ENCODE data around the gene TMEM239.

The TMEM239 gene

DNA sequence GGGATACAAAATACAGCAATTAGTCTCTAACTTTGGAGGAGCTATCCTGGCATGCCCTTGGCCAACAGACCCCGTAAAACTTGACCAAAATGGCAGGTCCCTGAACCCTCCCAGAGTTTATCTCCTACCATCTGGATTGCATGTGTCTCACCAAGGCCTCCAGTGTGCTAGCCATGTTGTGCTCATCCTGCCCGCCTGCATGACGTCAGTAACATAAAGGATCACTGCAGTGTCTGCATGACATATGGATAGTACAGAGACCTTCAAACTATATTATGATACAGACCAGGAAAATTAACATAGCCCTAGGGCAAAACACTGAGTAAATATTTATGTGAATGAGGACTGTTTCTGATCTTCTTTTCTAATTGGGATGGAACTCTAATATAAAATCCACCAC is 41.0 kb upstream of the TMEM239 start:
- no peak for DNase-seq (ENCODE audit: extremely low read depth, insufficient read length)
- H3K36me3 ChIP-seq (ENCODE audit: control insufficient read depth, insufficient read depth, low read length) = no peaks in the 10 kb centered on the region
- no peaks in the 10 kb centered on the region for H3K27me3 ChIP-seq (replicated peaks; ENCODE audit: control insufficient read depth, insufficient read depth, low read length)
- no peak for TF ChIP-seq CTCF (IDR thresholded peaks at IDR 0.05; ENCODE audit: insufficient read depth, low read length, poor library complexity, severe bottlenecking)
- H3K4me3 ChIP-seq (replicated peaks; ENCODE audit: low read depth, low read length) = no peak overlapping the region

DNA sequence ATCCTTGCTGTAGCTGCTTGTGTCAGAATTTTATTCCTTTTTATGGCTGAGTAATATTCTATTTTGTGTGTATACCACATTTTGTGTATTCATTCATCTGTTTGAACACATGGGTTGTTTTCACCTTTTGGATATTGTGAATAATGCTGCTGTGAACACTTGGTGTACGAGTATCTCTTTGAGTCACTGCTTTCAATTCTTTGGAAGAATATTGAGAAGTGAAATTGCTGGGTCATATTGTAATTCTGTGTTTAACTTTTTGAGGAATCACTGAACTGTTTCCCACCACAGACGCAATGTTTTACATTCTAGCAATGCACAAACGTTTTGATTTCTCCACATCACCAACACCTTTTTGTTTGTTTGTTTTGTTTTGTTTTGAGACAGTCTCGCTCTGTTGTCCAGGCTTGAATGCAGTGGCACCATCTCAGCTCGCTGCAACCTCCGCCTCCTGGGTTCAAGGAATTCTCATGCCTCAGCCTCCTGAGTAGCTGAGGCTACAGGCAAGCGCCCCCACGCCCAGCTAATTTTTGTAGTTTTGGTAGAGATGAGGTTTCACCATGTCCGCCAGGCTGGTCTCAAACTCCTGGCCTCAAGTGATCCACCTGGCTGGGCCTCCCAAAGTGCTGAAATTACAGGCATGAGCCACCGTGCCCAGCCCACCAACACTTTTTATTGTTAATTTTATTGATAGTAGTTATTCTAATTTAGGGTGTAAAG is 37.4 kb upstream of the TMEM239 start:
- DNase-seq (ENCODE audit: extremely low read depth, insufficient read length) = no peak
- Histone ChIP-seq H3K36me3 (ENCODE audit: control insufficient read depth, insufficient read depth, low read length) (no peaks in the 10 kb centered on the region), H3K4me3 (replicated peaks; ENCODE audit: low read depth, low read length) (no peak overlapping the region), H3K27me3 (replicated peaks; ENCODE audit: control insufficient read depth, insufficient read depth, low read length) (no peaks in the 10 kb centered on the region; the same call in 1 of the 2 replicates)
- no peak for TF ChIP-seq CTCF (IDR thresholded peaks at IDR 0.05; ENCODE audit: insufficient read depth, low read length, poor library complexity, severe bottlenecking)

DNA sequence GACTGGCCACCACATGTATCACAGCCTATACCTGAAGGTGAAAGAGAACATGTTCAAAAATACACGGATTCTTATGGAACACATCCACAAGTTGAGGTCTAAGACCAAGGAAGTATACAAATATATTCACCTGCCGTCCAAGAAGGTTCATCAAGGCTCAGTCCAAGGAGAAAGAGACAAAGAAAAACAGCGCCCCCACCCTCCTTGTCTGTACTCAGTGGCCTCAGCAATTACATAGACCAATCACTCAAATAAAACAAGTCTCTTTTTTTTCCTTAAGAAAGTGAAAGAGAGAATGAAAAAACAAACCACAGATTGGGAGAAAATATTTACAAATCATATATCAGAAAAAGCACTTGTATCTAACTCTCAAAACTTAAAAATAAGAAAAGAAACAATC is 35.2 kb upstream of the TMEM239 start:
- Histone ChIP-seq H3K27me3 (replicated peaks; ENCODE audit: control insufficient read depth, insufficient read depth, low read length) (no peaks in the 10 kb centered on the region; the same call in 1 of the 2 replicates), H3K4me3 (replicated peaks; ENCODE audit: low read depth, low read length) (no peak overlapping the region)
- peak; percentile 3 for TF ChIP-seq CTCF (IDR thresholded peaks at IDR 0.05; ENCODE audit: insufficient read depth, low read length, poor library complexity, severe bottlenecking)

GRCh38 chr20:2783908-2784566 is 32.1 kb upstream of the TMEM239 start:
- Histone ChIP-seq H3K27me3 (replicated peaks; ENCODE audit: control insufficient read depth, insufficient read depth, low read length) (no peaks in the 10 kb centered on the region; the same call in 1 of the 2 replicates), H3K4me3 (replicated peaks; ENCODE audit: low read depth, low read length) (no peak overlapping the region), H3K36me3 (ENCODE audit: control insufficient read depth, insufficient read depth, low read length) (no peaks in the 10 kb centered on the region)
- no peak for DNase-seq (ENCODE audit: extremely low read depth, insufficient read length)
- no peak for TF ChIP-seq CTCF (IDR thresholded peaks at IDR 0.05; ENCODE audit: insufficient read depth, low read length, poor library complexity, severe bottlenecking)

More for the DNA sequence above, 35.2 kb upstream of the TMEM239 start:
- H3K36me3 ChIP-seq (ENCODE audit: control insufficient read depth, insufficient read depth, low read length) = no peaks in the 10 kb centered on the region
- DNase-seq (ENCODE audit: extremely low read depth, insufficient read length) = no peak

DNA sequence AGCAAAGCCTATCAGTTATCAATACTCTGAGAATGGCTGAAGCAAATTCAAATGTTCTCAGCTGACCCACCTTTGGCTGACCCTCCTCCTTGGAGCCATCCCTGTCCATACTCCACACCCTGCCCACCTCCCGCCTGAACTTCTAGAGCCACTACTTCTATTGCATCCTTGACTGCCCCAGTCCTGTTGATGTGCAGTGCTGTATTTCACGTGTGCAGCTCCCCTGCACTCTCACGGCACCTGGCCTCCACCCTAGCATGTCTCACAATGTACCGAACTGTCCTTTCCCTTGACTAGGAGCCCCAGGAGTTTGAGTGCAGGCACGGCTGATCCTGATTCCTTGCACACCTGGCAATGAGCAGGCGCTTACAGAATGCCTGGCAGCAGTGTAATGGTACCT is 22.7 kb upstream of the TMEM239 start:
- Histone ChIP-seq H3K4me3 (replicated peaks; ENCODE audit: low read depth, low read length) (no peak overlapping the region), H3K36me3 (ENCODE audit: control insufficient read depth, insufficient read depth, low read length) (no peaks in the 10 kb centered on the region)
- no peak for DNase-seq (ENCODE audit: extremely low read depth, insufficient read length)

More for the DNA sequence above, 22.7 kb upstream of the TMEM239 start:
- no peaks in the 10 kb centered on the region; the same call in 1 of the 2 replicates for H3K27me3 ChIP-seq (replicated peaks; ENCODE audit: control insufficient read depth, insufficient read depth, low read length)
- TF ChIP-seq CTCF (IDR thresholded peaks at IDR 0.05; ENCODE audit: insufficient read depth, low read length, poor library complexity, severe bottlenecking) = no peak
